ENCODE data around the gene ARMC12.
"Not testable (repeated sequence)": the region's sequence is repeated elsewhere in the genome, so short reads cannot be mapped to it uniquely, and the experiment has no call there.

ARMC12 gene

DNA sequence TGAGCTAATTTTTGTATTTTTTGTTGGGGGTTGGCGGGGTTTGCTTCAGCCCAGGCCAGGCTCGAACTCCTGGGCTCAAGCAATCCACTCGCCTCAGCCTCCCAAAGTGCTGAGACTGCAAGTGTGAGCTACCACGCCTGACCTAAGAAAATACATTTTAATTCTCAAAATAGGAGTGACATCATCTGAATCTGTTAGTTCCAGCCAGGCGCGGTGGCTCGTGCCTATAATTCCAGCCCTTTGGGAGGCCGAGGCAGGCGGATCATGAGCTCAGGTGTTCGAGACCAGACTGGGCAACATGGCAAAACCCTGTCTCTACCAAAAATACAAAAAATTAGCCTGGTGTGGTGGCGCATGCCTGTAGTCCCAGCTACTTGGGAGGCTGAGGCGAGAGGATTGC lies 2.5 kb upstream of the ARMC12 start:
- not testable (repeated sequence) for DNase-seq (ENCODE audit: low read depth, low spot score)

DNA sequence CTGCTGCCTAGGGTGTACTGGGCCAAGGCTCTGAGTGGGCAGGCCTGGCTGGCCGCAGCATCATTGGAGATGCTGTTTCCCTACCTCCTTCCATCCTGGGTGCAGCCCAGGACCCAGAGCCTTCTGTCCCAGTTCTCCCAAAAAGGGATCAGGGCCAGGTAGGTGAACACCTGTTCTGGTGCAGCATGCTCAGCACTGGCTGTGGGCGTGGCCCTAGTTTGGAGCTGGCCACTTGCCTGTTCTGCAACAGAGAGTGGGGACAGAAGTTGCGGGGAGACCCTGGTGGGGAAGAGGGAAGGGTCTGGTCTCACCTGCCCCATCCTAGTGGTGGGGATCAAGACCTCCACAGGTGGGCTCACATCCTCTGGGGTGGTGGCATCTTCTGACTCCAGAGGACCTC lies 1.4 kb upstream of the ARMC12 start:
- no peak for DNase-seq (ENCODE audit: low read depth, low spot score)

DNA sequence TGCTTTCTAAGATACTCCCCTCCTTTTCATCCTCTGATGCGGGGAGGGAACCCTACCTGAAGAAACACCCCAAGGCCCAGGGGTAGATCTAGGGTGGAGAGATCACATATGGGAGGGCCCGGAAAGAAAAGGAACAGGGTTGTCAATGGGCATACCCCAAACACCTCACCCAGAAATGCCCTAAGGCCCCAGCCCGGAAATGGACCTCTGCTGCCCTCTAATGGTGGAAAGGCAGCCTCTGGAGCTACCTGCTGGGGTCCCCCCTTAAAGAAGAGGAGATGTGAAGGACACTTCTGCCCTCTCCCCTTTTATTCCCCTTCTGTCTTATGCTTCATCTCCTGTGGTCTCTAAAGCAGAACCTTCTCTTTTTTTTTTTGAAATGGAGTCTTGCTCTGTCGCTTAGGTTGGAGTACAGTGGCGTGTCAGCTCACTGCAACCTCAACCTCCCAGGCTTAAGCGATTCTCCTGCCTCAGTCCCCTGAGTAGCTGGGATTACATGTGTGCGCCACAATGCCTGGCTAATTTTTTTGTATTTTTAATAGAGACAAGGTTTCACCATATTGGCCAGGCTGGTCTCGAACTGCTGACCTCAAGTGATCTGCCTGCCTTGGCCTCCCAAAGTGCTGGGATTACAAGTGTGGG lies 458 bp upstream of the ARMC12 start:
- peak; percentile 81 for DNase-seq (ENCODE audit: low read depth, low spot score)

DNA sequence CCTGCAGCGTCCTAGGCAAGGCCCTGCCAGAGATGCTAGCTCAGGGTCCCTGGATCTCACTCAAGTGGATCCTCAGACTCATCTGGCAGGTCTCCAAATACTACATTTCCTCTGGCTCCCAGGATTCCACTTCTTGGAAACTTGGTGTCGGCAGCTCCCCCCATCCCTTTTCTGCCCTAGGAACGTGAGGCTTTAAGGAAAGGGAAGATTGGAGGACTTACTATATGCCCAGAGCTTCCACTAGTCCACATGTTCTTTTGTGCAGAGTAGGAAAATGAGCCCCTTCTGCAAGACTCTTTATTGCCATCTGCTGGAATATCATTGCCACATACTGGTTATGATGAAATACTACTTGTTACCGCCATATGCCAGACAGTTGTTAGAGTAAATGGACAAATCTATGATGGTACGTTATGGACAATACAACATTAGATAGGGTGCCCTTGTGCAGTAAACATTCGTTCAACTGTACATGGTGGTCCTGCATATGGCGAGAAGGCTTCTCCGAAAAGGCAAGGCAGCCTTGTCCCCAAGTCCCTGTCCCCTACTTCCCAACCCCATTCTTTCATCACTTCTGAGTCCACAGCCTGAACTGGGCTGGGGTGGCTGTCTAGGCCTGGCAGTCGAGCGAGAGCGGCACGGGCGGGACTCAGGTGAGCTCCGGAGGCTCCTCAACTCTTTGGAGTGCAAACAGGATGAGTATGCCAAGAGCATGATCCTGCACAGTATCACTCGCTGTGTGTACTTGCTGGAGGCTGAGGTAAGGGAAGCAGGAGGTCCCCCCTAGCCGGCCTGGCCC lies 780 bp downstream of the ARMC12 start:
- no peak for DNase-seq (ENCODE audit: low read depth, low spot score)

DNA sequence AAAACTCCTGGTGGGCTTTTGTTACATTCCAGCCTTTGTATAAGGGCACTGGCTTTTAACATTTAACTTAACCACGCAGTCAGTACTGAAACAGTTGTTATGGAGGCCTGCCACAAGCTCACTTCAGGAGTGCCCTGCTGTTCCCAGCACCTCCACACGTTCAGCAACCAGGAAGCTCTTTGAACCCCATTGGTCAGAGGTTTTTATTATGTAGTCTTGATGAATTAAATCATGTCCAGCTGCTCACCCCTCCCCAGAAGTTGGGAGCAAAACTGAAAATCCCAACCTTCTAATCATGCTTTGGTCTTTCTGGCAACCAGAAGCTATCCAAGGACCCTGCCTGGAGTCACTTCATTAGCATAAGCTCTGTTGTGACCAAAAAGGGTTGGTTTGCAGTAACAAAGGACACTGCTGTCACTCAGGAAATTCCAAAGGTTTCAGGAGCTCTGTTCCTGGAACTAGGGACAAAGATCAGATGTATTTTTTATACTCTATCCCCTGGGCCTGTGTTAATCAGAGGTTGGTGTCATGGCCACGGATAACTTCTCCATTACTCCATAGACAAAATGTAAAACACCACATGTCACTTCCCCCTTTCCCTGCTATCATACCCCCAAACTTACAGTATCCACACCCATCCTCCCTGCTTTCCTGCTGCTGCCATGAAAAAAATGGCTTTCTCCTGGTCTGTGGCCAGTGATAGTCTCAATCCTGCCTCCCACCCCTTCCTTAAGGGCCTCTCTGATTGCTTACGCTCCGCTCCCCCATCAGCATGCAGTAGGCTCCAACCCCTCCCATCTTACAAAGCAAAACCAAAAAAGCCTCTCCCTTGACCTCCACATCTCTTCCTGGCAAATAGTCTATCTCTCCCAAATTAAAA lies 3.1 kb downstream of the ARMC12 start:
- peak; percentile 81 for DNase-seq (ENCODE audit: low read depth, low spot score)

DNA sequence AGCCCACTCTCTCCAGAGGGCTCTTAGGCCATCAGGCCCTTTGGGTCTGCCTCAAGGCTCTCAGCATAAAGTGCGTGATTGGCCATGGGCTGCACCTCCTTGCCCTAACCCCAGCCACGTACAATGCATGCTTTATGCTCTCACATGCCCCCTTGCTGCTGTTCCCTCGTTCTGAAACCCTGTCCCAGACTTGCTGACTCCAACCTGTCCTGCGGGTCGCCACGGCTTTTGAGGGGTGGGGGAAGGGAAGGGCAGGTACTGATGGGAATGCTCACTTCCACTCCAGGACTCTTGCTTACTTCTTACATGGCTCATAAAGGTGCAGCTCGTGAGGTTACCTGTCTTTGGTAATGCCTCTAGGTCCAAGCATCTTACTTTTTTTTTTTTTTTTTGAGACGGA lies 6.0 kb downstream of the ARMC12 start:
- DNase-seq (ENCODE audit: low read depth, low spot score): peak; percentile 80

DNA sequence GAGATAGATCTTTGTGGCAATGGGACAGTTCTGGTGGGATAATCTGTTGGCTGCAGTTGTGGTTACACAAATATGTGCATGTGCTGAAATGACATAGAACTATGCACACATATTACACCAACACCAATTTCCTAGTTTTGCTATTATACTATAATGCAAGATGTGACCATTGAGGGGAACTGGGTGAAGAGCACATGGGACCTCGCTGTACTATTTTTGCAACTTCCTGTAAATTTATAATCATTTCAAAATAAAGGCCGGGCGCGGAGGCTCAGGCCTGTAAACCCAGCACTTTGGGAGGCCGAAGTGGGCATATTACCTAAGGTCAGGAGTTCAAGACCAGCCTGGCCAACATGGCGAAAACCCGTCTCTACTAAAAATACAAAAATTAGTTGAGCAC lies 8.7 kb downstream of the ARMC12 start:
- no peak for DNase-seq (ENCODE audit: low read depth, low spot score)

DNA sequence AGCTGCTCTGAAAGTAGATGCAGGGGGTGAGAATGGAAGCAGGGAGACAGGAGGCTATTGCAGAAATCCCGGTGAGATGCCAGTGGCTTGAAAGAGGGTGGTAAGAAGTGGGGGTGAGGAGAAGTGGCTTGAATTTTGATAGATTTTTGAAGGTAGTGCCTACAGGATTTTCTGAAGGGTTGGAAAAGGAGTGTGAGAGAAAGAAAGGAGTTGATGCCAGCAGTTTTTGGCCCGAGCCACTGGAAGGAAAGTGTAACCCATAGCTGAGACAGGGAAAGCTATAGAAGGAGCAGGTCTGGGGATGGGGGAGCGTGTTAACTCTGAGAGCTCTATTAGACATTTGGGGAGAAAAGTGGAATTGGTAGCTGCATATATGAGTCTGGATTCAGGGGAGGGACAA lies 9.7 kb downstream of the ARMC12 start:
- no peak for DNase-seq (ENCODE audit: low read depth, low spot score)

DNA sequence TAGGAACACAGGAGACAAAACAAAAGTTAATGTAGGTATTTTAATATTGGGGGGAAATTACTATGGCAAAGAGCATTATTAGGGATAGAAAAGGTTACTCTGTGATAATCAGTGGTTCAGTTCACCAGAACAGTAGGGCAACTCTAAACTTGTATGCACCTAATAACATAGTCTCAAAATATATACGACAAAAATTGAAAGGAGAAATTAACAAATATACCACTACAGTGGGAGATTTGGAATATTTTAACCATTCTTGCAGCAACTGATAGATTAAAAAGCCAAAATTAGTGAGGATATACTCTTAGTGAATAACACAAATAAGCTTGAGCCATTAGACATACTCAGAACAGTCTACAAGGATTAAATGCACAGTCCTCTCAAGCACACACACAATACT lies 11.0 kb downstream of the ARMC12 start:
- no peak for DNase-seq (ENCODE audit: low read depth, low spot score)

DNA sequence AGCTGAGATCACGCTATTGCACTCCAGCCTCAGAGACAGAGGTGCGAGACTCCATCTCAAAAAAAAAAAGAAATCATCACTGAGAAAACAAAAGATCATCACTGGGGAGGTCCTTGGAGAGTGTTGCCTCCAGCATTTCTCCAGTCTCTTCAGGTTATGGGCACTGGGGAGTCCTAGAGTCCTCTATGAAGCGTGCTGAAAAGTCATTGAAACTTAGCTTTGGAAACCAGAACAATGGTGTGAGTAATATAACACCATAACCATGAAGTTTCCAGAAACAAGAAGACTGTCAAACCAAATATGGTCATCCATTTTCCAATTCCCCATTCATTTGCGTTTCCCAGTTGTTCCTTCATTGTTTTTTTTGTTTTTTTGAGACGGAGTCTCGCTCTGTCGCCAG lies 13.7 kb downstream of the ARMC12 start:
- no peak for DNase-seq (ENCODE audit: low read depth, low spot score)

DNA sequence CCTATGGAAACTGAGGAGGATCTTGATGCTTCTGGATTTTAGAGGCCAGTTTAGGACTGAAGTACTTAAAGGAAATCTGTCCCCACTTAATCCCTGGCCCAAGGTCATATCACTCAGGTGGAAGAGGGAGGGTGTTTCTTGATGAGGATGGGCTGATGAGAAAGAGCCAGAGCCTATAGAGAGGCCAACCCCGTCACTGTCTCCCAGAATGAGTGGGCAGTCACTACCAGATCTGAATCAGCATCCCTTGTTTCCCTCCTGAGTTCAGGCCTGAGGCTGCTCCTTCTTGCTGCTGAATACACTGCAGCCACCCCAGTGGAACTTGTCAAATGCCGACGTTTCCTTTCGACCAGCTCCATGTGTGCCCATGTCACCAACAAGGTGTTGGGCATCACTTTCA lies 14.8 kb downstream of the ARMC12 start:
- DNase-seq (ENCODE audit: low read depth, low spot score): no peak

DNA sequence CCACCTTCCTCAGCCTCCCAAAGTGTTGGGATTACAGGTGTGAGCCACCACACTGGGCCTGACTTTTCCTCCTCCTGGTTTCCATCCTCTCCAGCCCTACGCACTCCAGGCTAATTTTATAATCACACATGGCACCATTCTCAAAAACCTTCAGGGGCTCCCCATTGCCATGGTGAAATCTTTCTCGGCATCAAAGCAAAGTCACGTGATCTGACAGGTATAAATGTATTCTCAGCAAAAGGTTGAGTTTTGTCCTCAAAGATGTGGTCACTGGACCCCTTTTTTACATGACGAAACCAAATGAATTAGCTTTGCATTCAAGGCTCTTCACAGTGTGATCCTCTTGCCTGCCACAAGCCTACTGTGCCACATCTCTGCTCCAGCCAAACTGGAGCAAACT lies 15.5 kb downstream of the ARMC12 start:
- DNase-seq (ENCODE audit: low read depth, low spot score): no peak

DNA sequence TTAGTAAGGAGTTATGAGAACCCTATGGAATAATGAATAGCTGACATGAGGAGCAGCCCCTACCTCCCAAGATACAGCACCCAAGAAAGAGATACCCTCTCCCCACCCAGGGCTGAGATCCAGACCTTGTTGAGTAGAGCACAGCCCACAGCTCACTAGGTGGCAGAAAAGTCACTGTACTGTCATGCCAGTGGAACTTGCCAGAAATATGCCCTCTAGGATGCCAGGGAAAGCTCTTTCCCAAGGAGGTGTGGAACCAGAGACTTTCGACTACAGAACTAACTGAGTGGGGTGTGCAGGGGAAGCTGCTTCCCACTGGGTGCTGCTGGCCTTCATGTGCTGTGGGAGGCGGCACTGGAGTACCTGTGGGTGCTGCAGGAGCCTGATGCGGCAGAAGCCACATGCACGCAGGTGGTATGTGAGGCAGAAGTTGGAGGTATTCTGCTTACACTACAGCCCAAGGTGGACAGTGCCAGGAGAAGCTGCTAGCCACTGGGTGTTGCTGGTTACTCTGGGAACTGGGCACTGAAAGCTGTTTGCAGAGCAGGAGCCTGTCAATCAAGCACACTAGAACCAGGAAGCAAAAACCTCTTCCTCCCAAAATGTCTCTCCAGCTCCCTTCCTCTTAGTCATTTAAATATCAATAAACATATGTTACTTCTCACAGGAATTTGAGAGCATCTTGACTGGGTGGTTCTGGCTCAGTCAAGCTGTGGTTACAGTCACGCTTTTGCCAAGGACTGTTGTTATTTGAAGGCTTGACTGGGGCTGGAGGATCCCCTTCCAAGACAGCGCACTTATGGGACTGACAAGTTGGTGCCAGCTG lies 17.8 kb downstream of the ARMC12 start:
- DNase-seq (ENCODE audit: low read depth, low spot score): no peak

DNA sequence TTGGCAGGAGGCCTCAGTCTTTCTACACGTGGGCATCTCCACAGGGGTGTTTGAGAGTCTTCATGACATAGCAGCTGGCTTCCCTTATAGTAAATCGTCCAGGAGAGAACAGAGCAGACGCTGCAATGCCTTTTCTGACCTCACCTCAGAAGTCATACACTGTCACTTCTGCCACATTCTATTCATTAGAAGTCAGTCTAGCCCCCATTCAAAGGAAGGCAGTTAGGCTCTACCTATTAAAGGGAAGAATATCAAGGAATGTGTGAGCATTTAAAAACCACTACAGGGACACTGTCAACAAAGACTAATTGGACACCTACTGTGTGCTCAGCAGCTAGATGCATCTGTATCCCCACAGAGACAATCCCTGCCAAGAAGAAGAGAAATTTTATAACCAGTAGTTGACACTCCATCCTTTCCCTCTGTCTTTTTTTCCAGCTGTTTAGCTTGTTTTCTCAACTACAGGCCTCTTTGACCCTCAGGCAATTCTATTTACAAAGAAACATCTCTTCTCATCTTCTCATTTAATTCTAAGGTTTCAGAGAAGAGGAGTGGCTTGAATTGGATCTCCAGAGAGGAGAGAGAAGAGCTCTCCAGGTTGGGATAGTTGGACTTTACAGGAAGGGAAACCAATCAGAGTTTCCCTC lies 18.6 kb downstream of the ARMC12 start:
- peak; percentile 61 for DNase-seq (ENCODE audit: low read depth, low spot score)

DNA sequence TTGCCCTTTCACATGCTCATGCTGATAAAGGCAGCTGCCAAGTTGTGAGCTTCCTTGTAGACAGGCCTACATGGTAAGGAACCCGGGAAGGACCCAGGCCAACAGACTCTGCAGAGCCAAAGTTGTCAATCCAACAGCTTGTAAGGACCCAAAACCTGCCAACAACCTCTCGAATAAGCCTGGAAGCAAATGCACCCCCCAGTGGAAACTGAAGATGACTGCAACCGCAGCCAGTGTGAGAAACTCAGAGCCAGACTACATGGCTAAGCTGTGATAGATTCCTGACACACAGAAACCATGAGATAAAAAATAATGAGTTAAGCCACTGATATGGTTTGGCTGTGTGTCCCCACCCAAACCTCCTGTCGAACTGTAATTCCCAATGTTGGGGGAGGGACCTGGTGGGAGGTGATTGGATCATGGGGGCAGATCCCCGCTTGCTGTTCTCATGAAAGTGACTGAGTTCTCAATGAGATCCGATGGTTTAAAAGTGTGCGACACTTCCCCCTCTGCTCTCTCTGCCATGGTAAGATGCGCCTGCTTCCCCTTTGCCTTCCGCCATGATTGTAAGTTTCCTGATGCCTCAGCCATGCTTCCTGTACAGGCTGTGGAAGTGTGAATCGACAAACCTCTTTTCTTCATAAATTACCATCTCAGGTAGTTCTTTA lies 20.8 kb downstream of the ARMC12 start:
- peak; percentile 77 for DNase-seq (ENCODE audit: low read depth, low spot score)

DNA sequence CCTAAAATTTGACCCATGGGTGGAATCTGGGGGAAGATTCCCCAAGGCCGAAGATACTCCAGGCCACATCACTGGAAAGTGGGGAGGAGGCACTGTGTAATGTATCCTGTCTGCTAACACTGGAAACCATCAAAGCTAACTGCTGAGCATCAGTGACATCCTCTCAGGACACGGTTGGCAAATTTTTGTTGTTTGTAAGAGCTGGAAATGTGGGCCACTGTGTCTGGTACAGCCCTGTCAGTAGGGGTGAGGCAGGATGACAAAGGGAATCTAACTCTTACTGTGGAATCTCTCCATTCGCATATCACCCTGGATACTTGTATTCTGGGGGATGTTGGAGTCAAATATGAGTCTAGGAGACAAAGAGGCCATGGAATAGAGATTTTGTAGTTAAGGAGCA lies 22.6 kb downstream of the ARMC12 start:
- no peak for DNase-seq (ENCODE audit: low read depth, low spot score)

DNA sequence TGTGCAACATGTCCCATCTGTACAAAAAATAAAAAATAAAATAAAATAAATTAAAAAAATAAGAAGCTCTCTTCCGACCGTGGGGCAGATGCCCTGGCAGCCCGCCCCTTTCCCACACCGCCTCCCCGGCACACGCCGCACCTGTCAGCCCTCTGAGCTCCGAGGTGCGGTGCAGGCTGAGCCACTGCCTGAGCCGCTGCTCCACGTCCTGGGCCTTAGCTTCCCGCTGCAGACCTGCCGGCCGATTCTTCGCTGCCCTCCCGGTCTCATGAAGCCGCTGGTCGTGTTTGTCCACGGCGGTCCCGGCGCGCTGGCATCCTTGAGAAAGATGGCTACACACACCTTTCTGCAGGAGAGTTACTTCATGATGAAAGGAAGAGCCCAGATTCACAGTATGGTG lies 28.9 kb downstream of the ARMC12 start:
- no peak for DNase-seq (ENCODE audit: low read depth, low spot score)

DNA sequence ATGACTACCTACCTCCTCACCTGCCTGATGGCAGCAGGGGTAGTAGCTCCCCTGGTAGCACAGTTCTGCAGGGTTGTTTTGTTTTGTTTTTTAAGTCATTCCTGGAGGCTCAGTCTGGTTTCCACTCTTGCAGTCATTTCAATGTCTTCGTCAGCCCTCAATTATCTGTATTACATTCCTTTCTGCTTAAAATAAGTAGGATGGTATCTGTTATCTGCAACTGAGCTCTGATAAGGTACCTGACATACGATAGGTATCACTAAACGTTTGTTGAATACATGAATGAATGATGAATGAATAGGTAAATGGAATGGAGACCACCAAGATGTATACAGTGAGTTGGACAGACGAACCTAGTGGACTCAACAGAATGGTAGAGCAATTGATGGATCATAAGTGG lies 32.4 kb downstream of the ARMC12 start:
- DNase-seq (ENCODE audit: low read depth, low spot score): no peak

DNA sequence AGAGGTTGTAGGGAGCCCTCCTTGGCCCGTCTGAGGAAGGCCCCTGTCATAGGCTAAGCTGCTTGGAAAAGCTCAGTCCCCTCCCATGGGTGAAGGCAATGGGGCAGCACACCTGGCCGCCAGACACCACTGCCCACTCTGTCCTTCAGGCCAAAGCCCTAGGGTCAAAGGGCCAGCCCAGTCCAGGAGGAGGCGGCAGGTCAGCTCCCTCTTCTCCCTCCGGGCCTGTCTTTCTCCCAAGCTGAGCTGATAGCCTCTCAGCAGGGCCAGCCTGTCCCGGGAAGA lies 34.5 kb downstream of the ARMC12 start:
- no peak for DNase-seq (ENCODE audit: low read depth, low spot score)

DNA sequence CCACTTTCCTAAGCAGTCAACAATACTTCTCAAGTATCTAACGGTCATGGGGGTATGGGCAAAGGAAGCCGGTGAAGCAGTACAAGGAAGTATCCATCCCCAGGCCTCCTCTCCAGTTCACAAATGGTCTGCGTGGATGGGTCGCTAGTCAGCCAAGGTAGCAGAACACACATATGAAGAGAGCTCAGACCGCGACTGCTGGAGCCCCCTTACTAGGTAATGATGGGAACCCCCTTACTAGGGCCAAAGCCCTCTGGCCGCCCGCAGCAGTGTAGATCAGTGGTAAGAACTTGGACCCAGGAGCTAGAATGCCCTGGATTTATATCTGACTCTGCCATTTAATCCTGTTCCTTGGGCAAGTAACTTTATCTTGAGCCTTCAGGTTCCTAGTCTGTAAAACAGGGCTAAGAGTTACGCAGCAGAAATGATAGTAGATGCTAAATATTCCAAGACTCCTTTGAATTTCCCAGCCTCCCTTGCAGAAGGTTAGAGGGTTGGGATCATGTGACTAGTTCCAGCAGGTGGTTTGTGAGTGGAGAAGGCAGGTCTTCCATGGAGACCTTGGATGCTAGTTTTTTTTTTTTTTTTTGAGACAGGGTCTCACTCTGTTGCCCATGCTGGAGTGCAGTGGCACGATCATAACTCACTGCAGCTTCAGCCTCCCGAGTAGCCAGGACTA lies 37.4 kb downstream of the ARMC12 start:
- no peak for DNase-seq (ENCODE audit: low read depth, low spot score)
